ENCODE measurements around the gene MCRIP1. TPM values are rescaled to one million over a fixed set of nuclear protein-coding genes. Genes with fewer than 3 reads are reported as not detected.

MCRIP1 gene
- total RNA-seq, 1 donor from 2014 or later, result 106 TPM

DNA sequence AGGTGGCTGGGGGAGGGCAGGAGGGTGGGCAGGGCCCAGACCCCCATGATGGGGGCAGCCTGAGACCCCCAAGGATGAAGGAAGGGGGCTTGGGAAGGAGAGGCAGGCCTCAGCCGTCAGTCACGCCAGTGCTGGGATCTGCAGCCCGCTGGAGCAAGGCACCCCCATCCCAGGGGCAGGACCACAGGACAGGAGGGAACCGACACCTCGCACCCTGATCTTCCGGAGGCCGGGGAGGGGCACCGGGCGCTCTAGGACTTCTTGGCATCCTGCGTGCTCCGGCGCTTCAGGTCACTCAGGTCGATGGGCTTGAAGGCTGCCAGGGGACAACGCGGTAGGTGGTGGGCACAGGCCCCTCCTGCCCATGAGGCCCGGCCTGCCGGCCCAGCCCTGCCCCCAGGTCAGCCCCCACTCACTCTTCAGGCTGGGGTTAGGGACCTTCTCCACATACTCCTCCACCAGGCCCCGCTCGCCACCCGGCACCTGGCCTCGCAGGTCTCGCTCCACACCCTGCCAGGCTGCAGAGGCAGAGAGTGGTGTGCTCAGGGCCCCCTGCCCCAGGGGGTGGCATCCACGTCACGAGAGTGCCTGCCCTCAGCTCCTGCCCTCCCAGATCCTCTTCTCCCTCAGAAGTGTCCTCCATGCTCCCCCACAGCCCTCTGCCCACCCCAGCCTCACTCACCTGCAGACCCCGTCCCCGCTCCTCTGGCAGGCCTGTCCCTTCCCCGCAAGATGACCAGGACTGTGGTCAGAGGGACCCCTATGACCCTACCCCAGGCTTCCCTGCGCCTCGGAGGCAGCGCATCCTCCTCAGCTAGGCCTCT lies 9.9 kb downstream of the MCRIP1 start:
- H3K9me3 Mint-ChIP-seq (ENCODE audit: unreplicated experiment), result no peaks in the 10 kb centered on the region
- TF ChIP-seq, protein P1, sequence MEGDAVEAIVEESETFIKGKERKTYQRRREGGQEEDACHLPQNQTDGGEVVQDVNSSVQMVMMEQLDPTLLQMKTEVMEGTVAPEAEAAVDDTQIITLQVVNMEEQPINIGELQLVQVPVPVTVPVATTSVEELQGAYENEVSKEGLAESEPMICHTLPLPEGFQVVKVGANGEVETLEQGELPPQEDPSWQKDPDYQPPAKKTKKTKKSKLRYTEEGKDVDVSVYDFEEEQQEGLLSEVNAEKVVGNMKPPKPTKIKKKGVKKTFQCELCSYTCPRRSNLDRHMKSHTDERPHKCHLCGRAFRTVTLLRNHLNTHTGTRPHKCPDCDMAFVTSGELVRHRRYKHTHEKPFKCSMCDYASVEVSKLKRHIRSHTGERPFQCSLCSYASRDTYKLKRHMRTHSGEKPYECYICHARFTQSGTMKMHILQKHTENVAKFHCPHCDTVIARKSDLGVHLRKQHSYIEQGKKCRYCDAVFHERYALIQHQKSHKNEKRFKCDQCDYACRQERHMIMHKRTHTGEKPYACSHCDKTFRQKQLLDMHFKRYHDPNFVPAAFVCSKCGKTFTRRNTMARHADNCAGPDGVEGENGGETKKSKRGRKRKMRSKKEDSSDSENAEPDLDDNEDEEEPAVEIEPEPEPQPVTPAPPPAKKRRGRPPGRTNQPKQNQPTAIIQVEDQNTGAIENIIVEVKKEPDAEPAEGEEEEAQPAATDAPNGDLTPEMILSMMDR (IDR thresholded peaks at IDR 0.05; ENCODE audit: insufficient read depth, low read depth, low read length), result no peak
- no peak for TF ChIP-seq EZH2 (IDR thresholded peaks at IDR 0.05; ENCODE audit: insufficient read depth, low read length)
- FAIRE-seq, result no peak
- no peak overlapping the region for H3K4me3 Mint-ChIP-seq (ENCODE audit: unreplicated experiment)
- peaks cover 23% of the 10 kb centered on the region for H3K79me2 ChIP-seq (ENCODE audit: insufficient read depth, low read length)
- no peaks in the 10 kb centered on the region for H3K27me3 ChIP-seq (ENCODE audit: insufficient read depth, low read length)
- peaks cover 3% of the 10 kb centered on the region for H3K27me3 Mint-ChIP-seq (ENCODE audit: low read depth, unreplicated experiment)
- no peak overlapping the region for H3K4me2 ChIP-seq (ENCODE audit: low read length)
- H3K9me3 ChIP-seq (ENCODE audit: insufficient read depth, low read depth, low read length), result no peaks in the 10 kb centered on the region
- H3K27ac Mint-ChIP-seq (ENCODE audit: unreplicated experiment), result no peak overlapping the region
- H3K4me1 Mint-ChIP-seq (ENCODE audit: low read depth, unreplicated experiment), result peaks cover under 1% of the 10 kb centered on the region
- H3K4me3 ChIP-seq (ENCODE audit: insufficient read depth, low read depth, low read length), result no peak overlapping the region
- peaks cover 30% of the 10 kb centered on the region for H4K20me1 ChIP-seq (ENCODE audit: insufficient read depth, low read length)
- no peak overlapping the region for H2AFZ ChIP-seq (ENCODE audit: low read depth, low read length)
- DNase-seq (ENCODE audit: low read depth), result no peak
- no peaks in the 10 kb centered on the region for H3K36me3 Mint-ChIP-seq (ENCODE audit: low read depth, unreplicated experiment)
- H3K9ac ChIP-seq (ENCODE audit: low read length), result no peak overlapping the region
- H3K36me3 ChIP-seq (ENCODE audit: insufficient read depth, low read length), result no peaks in the 10 kb centered on the region
- H3K4me1 ChIP-seq (ENCODE audit: insufficient read depth, low read length), result no peaks in the 10 kb centered on the region
- no peak overlapping the region for H3K27ac ChIP-seq (ENCODE audit: low read depth, low read length)

DNA sequence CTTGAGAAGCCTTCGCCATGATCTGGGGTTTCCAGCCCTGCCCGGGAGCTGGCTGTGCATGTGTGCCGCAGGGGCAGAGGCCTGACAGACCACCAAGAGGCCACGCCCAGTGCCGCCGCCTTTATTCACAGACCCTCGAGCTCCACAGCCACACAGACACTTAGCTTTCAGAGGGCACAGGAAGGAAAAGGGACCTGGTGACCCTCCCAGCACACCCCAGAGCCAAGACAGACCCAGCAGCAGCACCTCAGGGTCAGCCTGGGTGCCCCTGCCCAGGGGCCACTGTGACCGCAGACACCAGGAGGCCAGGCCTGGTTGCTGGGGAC lies 10.8 kb downstream of the MCRIP1 start:
- H3K27me3 Mint-ChIP-seq (ENCODE audit: low read depth, unreplicated experiment), result peaks cover 8% of the 10 kb centered on the region
- no peak overlapping the region for H3K9ac ChIP-seq (ENCODE audit: low read length)
- H3K27ac ChIP-seq (ENCODE audit: low read depth, low read length), result no peak overlapping the region
- FAIRE-seq (no peak), DNase-seq (ENCODE audit: low read depth) (no peak)
- no peaks in the 10 kb centered on the region for H3K4me1 ChIP-seq (ENCODE audit: insufficient read depth, low read length)
- H3K9me3 ChIP-seq (ENCODE audit: insufficient read depth, low read depth, low read length), result no peaks in the 10 kb centered on the region
- H3K4me3 ChIP-seq (ENCODE audit: insufficient read depth, low read depth, low read length), result no peak overlapping the region
- peaks cover 4% of the 10 kb centered on the region for H3K27me3 ChIP-seq (ENCODE audit: insufficient read depth, low read length)
- peaks cover 18% of the 10 kb centered on the region for H3K79me2 ChIP-seq (ENCODE audit: insufficient read depth, low read length)
- H3K36me3 ChIP-seq (ENCODE audit: insufficient read depth, low read length), result no peaks in the 10 kb centered on the region
- no peaks in the 10 kb centered on the region for H3K36me3 Mint-ChIP-seq (ENCODE audit: low read depth, unreplicated experiment)
- TF ChIP-seq, protein P1 (IDR thresholded peaks at IDR 0.05; ENCODE audit: insufficient read depth, low read depth, low read length), result no peak
- TF ChIP-seq EZH2 (IDR thresholded peaks at IDR 0.05; ENCODE audit: insufficient read depth, low read length), result no peak
- H3K4me1 Mint-ChIP-seq (ENCODE audit: low read depth, unreplicated experiment), result peaks cover 4% of the 10 kb centered on the region
- H4K20me1 ChIP-seq (ENCODE audit: insufficient read depth, low read length), result peaks cover 26% of the 10 kb centered on the region
- H2AFZ ChIP-seq (ENCODE audit: low read depth, low read length), result no peak overlapping the region
- no peaks in the 10 kb centered on the region for H3K9me3 Mint-ChIP-seq (ENCODE audit: unreplicated experiment)
- H3K4me3 Mint-ChIP-seq (ENCODE audit: unreplicated experiment), result no peak overlapping the region
- H3K27ac Mint-ChIP-seq (ENCODE audit: unreplicated experiment), result no peak overlapping the region
- no peak overlapping the region for H3K4me2 ChIP-seq (ENCODE audit: low read length)

Measured in astrocyte (in vitro differentiated cells and primary cell).